Activated T-helper 17 cell treated with anti-CD3 and anti-CD28 coated beads, Interleukin-2, amount 50 U/mL, for 72 hours (primary cell): ENCODE results near the gene NUP35. TPM values are rescaled to one million over a fixed set of nuclear protein-coding genes. Genes with fewer than 3 reads are reported as not detected.
"Not testable (repeated sequence)": the region's sequence is repeated elsewhere in the genome, so short reads cannot be mapped to it uniquely, and the experiment has no call there.

ENCODE experiments used
- ATAC-seq: fragments of 150-1000 bp; cut with Tn5 transposase; replicated peaks from 2 replicates; pipeline ENCODE4 v1.10.0; 2021; ENCODE audit warnings: mild to moderate bottlenecking, moderate library complexity
- H3K27ac Mint-ChIP-seq: one replicate; pipeline ENCODE4 v1.8.0; 2022; ENCODE audit warnings: mixed read lengths
- H3K27me3 Mint-ChIP-seq: one replicate; pipeline ENCODE4 v1.8.0; 2022; ENCODE audit warnings: mixed read lengths
- H3K36me3 Mint-ChIP-seq: one replicate; pipeline ENCODE4 v1.8.0; 2022; ENCODE audit warnings: low read depth, mild to moderate bottlenecking, mixed read lengths
- H3K4me1 Mint-ChIP-seq: one replicate; pipeline ENCODE4 v1.8.0; 2022; ENCODE audit warnings: mixed read lengths
- H3K4me3 Mint-ChIP-seq: one replicate; pipeline ENCODE4 v1.8.0; 2022; ENCODE audit warnings: mild to moderate bottlenecking, mixed read lengths
- H3K9me3 Mint-ChIP-seq: one replicate; pipeline ENCODE4 v1.8.0; 2022; ENCODE audit warnings: mixed read lengths
- total RNA-seq, 2 donors: library from RNA; stranded (reverse); gene quantifications; one replicate each; pipeline ENCODE4 v1.2.3, GENCODE V29; 2022

NUP35 gene
- total RNA-seq, 2 donors from 2014 or later = 30.6 to 33.2 TPM

DNA sequence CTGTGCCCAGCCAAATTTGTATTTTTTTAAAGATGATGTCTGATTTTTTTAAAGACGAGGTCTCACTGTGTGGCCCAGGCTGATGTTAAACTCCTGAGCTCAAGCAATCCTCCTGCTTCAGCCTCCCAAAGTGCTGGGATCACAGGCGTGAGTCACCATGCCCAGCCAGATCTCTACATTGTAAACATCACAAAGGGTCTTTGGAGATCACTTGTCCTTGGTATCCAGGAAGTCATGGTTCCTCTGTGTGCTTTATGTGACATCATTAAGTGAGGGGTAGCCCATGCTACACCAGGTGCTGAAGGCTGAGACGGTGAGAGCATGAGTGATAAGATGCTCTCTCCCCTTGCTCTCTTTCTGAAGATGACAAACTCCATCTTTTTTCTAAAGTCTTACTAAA lies 7.0 kb upstream of the NUP35 start:
- no peak for ATAC-seq
- Mint-ChIP-seq H3K36me3 (no peaks in the 10 kb centered on the region), H3K4me3 (no peak overlapping the region), H3K27ac (no peak overlapping the region), H3K27me3 (peaks cover 8% of the 10 kb centered on the region), H3K9me3 (no peaks in the 10 kb centered on the region), H3K4me1 (no peaks in the 10 kb centered on the region)

DNA sequence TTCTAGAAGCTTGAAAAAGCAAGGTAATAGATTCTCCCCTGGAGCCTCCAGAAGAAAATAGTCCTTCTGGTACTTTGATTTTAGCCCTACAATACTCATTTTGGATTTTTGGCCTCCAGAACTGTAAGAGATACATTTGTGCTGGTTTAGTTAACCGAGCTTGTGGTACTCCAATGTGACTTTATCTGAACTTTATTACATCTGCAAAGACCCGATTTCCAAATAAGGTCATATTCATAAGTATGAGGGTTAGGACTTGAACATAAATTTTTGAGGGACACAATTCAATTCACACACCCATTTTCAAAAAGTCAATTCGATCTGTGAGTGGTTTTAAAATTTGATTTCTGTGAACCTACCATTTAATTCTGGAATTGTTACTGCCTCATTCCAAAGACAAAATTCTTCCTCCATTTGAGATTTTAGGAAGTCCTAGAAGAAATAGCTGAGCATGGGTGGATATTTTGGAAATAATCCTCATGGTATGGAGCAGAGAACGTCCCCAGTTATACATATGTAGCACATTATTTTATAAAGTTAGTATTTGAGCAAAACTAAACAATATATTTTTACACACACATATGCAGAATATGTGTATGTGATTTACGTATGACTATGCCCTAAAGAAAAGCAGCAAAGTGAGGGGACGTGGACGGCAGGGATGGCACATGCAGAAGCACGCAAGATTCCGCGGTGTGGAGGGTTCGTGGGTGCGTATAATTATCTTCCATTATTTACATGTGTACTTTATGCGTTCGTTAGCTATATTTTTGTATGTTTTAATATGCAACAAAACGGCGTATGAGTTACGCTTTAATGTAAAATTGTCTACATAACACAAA lies 905 bp upstream of the NUP35 start:
- Mint-ChIP-seq H3K27ac (peak overlapping the region; percentile 95), H3K27me3 (peaks cover 5% of the 10 kb centered on the region)

DNA sequence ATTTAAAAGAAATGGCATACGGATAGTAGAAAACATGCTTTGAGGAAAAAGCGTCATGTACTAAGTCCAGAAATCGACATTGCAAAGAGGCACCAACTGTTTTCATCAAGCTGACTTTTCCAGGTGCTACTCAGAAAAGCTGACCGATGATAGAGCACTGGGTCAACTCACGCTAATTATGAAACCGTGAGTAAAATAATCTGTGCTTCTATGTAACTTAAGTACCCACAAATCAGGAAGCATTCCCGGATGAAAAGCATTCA lies 353 bp upstream of the NUP35 start:
- Mint-ChIP-seq H3K4me3 (peak overlapping the region; percentile 97), H3K36me3 (peaks cover 31% of the 10 kb centered on the region), H3K4me1 (peaks cover 11% of the 10 kb centered on the region), H3K27ac (peak overlapping the region; percentile 95), H3K27me3 (peaks cover 5% of the 10 kb centered on the region), H3K9me3 (no peaks in the 10 kb centered on the region)
- ATAC-seq = peak; percentile 61

More for the DNA sequence above, 905 bp upstream of the NUP35 start:
- Mint-ChIP-seq H3K9me3 (no peaks in the 10 kb centered on the region), H3K4me1 (peaks cover 9% of the 10 kb centered on the region), H3K36me3 (peaks cover 26% of the 10 kb centered on the region), H3K4me3 (peak overlapping the region; percentile 97)
- ATAC-seq = no peak

DNA sequence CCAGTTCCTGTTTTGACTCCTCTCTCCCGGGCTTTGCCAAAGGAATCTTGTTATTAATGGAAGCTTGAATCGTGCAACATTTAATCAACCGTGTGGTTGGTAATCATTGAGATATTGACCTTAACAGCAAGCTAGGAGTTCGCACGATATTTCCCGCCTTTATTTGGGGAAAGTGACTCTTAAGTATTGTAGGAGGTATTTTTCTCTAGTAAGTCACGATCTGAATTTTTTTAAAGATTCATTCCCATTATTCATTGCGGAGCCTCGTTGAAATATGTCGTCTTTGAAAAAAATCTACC lies 663 bp downstream of the NUP35 start:
- Mint-ChIP-seq H3K9me3 (no peaks in the 10 kb centered on the region), H3K4me3 (peak overlapping the region; percentile 97), H3K4me1 (peaks cover 13% of the 10 kb centered on the region), H3K27ac (peak overlapping the region; percentile 95), H3K36me3 (peaks cover 41% of the 10 kb centered on the region), H3K27me3 (peaks cover 5% of the 10 kb centered on the region)
- no peak for ATAC-seq

DNA sequence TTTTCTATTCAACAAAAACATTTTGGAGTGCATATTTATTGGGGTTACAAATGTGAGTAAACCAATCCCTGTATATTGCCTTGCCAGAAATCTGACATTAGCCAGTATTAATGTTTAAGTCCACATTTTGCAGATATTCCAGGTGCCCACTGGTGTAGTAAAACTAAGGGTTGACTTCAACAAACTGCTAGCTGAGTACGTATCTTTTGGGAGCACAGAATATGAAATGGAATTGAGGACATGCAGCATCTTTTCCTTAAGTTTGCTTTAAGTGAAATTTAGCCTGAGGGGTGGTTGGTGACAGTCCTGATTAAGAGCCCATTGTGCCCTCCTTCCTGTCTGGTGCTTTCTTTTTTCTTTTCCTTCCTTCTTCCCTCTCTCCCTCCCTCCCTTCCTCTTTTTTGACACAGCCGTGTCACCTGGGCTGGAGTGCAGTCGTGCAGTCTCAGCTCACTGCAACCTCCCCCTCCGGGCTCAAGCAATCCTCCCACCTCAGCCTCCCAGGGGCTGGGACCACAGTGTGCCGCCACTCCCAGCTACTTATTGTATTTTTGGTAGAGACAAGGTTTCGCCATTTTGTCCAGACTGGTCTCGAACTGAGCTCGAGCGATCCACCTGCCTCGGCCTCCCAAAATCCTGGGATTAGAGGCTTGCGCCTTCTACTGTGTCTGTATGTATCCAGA lies 1.6 kb downstream of the NUP35 start:
- Mint-ChIP-seq H3K27me3 (no peaks in the 10 kb centered on the region), H3K4me3 (peak overlapping the region; percentile 97), H3K4me1 (peaks cover 13% of the 10 kb centered on the region), H3K27ac (peak overlapping the region; percentile 95), H3K9me3 (no peaks in the 10 kb centered on the region), H3K36me3 (peaks cover 50% of the 10 kb centered on the region)
- ATAC-seq = no peak

DNA sequence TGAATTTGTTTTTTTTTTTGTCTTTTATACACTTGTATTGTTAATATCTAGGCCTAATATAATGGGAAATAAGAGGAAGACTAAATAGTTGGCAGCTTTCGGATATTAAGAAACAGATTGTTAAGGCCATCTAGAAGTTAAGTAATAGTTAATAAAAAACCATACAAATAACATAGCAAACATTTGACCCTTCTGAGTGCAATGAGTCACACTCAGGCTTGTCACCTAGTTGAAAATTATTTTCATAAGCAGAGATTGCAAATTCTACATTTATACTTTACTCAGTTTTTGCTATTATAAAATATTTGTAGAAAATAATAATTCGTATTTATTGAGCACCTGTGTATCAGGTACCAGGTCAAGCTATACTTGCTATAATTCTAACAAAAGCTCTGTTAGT lies 2.4 kb downstream of the NUP35 start:
- H3K4me3 Mint-ChIP-seq = peak overlapping the region; percentile 97
- ATAC-seq = no peak
- peaks cover 59% of the 10 kb centered on the region for H3K36me3 Mint-ChIP-seq
- no peaks in the 10 kb centered on the region for H3K9me3 Mint-ChIP-seq
- H3K27ac Mint-ChIP-seq = no peak overlapping the region
- peaks cover 13% of the 10 kb centered on the region for H3K4me1 Mint-ChIP-seq
- no peaks in the 10 kb centered on the region for H3K27me3 Mint-ChIP-seq

DNA sequence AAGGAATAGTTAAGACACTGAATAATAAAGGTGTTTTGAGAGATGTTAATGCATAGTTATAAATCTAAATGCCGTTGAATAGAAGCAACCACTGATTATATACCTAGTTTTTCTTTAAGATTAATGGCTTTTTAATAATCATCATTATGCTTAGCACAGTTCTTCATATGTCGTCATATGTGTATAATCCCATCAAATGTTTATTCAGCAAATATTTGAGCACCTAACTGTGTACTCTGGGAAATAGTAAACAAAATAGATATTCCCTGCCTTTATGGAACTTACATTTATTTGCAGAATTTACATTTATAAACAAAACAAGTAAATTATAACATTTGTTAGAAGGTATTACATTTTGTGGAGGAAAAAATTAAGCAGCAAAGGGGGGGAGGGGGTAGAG lies 9.8 kb downstream of the NUP35 start:
- Mint-ChIP-seq H3K4me1 (peaks cover 8% of the 10 kb centered on the region), H3K27me3 (no peaks in the 10 kb centered on the region), H3K27ac (no peak overlapping the region), H3K4me3 (no peak overlapping the region), H3K9me3 (no peaks in the 10 kb centered on the region), H3K36me3 (peaks cover 88% of the 10 kb centered on the region)
- no peak for ATAC-seq

DNA sequence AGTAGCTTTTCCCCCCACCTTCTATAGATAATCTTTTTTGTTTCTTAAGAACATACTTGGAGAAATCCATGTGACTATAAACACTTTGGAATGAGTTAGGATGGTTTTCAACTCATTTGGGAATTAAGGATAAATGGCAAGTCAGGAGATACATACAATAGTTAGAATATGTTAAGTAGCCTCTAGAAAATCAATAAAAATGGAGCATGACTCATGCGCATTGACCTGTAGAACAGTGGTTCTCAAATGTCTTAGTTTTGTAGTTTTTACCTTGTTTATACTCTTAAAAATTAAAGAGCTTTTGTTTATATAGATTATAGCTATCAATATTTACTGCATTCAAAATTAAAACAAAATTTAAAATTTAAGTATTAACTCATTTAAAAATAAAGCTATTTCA lies 24.7 kb downstream of the NUP35 start:
- H3K4me1 Mint-ChIP-seq = peaks cover 12% of the 10 kb centered on the region
- no peak overlapping the region for H3K4me3 Mint-ChIP-seq
- peaks cover 83% of the 10 kb centered on the region for H3K36me3 Mint-ChIP-seq
- no peak for ATAC-seq
- no peak overlapping the region for H3K27ac Mint-ChIP-seq
- no peaks in the 10 kb centered on the region for H3K27me3 Mint-ChIP-seq
- no peaks in the 10 kb centered on the region for H3K9me3 Mint-ChIP-seq

DNA sequence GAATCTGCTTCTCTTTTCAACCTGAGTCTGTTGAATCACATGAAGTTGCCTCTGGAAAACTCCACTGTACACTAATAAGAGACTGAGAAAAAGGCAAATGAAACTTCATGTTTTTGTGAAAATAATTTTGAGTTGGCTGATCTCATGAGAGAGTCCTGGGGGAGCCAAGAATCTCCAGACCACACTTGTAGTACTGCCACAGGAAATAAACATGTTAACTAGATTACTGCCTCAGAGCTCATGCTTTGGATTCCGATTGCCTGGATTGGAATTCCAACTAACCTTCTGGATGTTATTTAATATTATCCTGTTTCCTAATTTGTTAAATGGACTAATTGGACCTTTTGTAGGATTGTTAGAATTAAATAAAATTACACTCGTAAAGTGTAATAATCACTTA lies 25.2 kb downstream of the NUP35 start:
- Mint-ChIP-seq H3K27me3 (no peaks in the 10 kb centered on the region), H3K4me1 (peaks cover 13% of the 10 kb centered on the region), H3K36me3 (peaks cover 83% of the 10 kb centered on the region), H3K27ac (no peak overlapping the region), H3K9me3 (no peaks in the 10 kb centered on the region), H3K4me3 (no peak overlapping the region)
- no peak for ATAC-seq

DNA sequence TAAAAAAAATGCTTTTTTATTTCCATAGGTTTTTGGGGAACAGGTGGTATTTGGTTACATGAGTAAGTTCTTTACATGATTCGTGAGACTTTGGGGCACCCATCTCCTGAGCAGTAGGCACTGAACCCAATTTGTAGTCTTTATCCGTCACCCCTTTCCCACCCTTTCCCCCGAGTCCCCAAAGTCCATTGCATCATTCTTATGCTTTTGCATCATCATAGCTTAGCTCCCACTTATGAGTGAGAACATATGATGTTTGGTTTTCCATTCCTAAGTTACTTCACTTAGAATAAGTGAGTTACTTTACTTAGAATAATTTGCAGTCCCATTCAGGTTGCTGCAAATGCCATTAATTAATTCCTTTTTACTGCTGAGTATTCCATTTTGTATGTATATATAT lies 28.0 kb downstream of the NUP35 start:
- ATAC-seq, H3K9me3 Mint-ChIP-seq, H3K4me3 Mint-ChIP-seq, H3K27ac Mint-ChIP-seq, H3K27me3 Mint-ChIP-seq: not testable (repeated sequence)
- H3K4me1 Mint-ChIP-seq = peaks cover 11% of the 10 kb centered on the region
- peaks cover 82% of the 10 kb centered on the region for H3K36me3 Mint-ChIP-seq

DNA sequence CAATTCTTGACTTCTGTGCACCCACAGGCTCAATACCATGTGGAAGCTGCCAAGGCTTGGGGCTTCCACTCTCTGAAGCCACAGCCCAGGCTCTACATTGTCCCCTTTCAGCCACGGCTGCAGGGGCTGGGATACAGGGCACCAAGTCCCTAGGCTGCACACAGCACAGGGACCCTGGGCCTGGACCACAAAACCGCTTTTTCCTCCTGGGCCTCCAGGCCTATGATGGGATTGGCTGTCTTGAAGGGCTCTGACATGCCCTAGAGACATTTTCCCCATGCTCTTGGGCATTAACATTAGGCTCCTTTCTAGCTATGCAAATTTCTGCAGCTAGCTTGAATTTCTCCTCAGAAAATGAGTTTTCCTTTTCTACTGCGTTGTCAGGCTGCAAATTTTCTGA lies 29.7 kb downstream of the NUP35 start:
- Mint-ChIP-seq H3K27ac (no peak overlapping the region), H3K36me3 (peaks cover 87% of the 10 kb centered on the region), H3K4me3 (no peak overlapping the region), H3K4me1 (peaks cover 11% of the 10 kb centered on the region), H3K27me3 (no peaks in the 10 kb centered on the region), H3K9me3 (no peaks in the 10 kb centered on the region)
- no peak for ATAC-seq

DNA sequence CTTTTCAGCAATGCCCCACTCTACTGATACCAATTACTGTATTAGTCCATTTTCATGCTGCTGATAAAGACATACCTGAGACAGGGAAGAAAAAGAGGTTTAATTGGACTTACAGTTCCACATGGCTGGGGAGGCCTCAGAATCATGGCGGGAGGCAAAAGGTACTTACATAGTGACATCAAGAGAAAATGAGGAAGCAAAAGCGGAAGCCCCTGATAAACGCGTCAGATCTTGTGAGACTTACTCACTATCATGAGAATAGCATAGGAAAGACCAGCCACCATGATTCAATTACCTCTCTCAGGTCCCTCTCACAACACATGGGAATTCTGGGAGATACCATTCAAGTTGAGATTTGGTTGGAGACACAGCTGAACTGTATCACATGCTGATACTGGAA lies 30.5 kb downstream of the NUP35 start:
- H3K4me3 Mint-ChIP-seq = not testable (repeated sequence)

DNA sequence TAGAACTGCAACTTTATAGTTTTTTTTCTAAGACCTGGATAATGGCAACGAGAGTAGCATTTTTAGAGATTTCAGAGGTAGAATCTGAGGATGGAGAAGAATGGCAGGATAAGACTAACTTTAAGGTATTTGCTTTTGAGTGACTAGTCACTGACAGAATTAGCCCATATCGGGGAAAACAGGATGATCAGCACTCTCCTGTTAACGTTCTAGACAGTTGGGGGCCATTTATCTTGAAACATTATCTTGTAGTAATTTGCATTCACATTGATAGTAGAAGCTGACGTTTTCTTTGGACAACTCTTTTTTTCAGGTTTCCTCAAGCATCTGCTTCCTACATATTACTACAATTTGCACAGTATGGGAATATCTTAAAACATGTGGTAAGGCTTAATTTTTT lies 32.9 kb downstream of the NUP35 start:
- Mint-ChIP-seq H3K27me3 (no peaks in the 10 kb centered on the region), H3K4me3 (no peak overlapping the region), H3K27ac (no peak overlapping the region), H3K9me3 (no peaks in the 10 kb centered on the region), H3K4me1 (peaks cover 5% of the 10 kb centered on the region), H3K36me3 (peaks cover 94% of the 10 kb centered on the region)
- ATAC-seq = no peak

More for the DNA sequence above, 30.5 kb downstream of the NUP35 start:
- H3K27ac Mint-ChIP-seq, H3K9me3 Mint-ChIP-seq, ATAC-seq, H3K27me3 Mint-ChIP-seq: not testable (repeated sequence)
- H3K4me1 Mint-ChIP-seq = peaks cover 11% of the 10 kb centered on the region
- peaks cover 95% of the 10 kb centered on the region for H3K36me3 Mint-ChIP-seq

DNA sequence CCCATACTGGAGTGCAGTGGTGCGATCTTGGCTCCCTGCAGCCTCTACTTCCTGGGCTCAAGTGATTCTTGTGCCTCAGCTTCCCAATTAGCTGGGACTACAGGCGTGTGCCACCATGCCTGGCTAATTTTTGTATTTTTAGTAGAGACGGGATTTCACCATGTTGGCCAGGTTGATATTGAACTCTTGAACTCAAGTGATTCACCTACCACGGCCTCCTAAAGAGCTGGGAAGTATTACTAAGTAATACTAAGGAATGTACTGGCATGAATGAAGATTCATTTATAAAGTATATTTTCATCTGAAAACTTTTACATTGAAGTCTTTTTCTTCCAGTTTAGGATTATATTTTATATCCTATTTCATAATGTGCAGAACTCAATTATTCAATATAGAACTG lies 38.1 kb downstream of the NUP35 start:
- Mint-ChIP-seq H3K4me3 (no peak overlapping the region), H3K36me3 (peaks cover 91% of the 10 kb centered on the region), H3K9me3 (no peaks in the 10 kb centered on the region), H3K27ac (no peak overlapping the region), H3K27me3 (no peaks in the 10 kb centered on the region), H3K4me1 (no peaks in the 10 kb centered on the region)
- no peak for ATAC-seq

DNA sequence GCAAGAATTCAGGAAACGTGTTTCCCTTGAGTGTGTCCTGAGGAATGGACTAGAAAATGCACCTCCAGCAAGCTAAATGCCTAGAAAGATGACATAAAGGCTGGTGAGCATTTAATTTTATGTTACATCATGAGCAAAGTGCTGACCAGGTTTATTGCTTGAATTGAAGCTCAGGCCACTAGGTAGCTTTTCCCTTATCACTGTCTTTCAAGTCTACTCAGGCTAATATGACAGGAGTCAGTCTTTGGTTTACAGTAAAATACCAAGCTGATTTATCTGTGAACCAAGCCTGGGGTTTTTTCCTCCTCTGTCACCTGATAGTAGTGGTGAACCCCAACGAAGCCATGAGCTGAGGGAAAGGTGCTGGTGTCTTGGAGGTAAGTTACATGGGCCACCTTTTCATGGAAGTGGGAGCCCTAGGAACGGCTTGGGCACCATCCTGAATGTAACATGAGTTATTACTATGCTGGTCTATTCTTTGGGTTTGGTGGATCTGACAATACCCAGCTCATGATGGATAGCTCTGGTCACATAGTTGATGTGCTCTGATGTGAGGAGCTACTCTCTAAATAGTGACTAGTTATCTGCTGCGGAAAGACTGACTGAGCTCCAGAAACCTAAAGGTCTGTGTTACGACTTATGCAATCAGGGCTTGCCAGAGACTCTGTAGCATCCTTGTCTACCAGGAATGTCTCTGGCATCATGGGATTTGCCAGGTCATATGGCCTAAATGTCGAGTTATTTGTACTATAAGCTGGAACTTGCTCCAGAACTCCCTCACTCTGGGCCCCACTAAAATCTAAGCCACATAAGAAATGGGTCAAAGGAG lies 39.8 kb downstream of the NUP35 start:
- no peak overlapping the region for H3K27ac Mint-ChIP-seq
- H3K4me1 Mint-ChIP-seq = no peaks in the 10 kb centered on the region

More for the DNA sequence above, 39.8 kb downstream of the NUP35 start:
- Mint-ChIP-seq H3K27me3 (no peaks in the 10 kb centered on the region), H3K36me3 (peaks cover 85% of the 10 kb centered on the region), H3K4me3 (no peak overlapping the region), H3K9me3 (no peaks in the 10 kb centered on the region)
- ATAC-seq = no peak
